SK-N-MC (cell line): ENCODE measurements around the gene TMEM43.

Experiments used
- EZH2 ChIP-seq: fragments of 200-600 bp; sonication (generic); IDR thresholded peaks from one replicate; pipeline ENCODE4 v1.6.1; 2017; ENCODE audit warnings: antibody characterized with exemption
- POLR2AphosphoS5 ChIP-seq: IDR thresholded peaks from 2 replicates; pipeline ENCODE4 v1.6.1; 2012; ENCODE audit warnings: mild to moderate bottlenecking, low read depth, low read length, borderline replicate concordance

- TF ChIP-seq POLR2AphosphoS5 (no peak), EZH2 (no peak)
These were observed 22.2 kb downstream of the TMEM43 start for GRCh38 chr3:14147066-14147435.
